GM19438 (cell line): Measurements from ENCODE around the gene GNAI2.
"Not testable (repeated sequence)": the region's sequence is repeated elsewhere in the genome, so short reads cannot be mapped to it uniquely, and the experiment has no call there.

Experiments used
- ATAC-seq: cut with Tn5 transposase; IDR thresholded peaks from one replicate; pipeline ENCODE4 v1.9.1; 2021; ENCODE audit warnings: low read depth; ENCODE audit not compliant: unreplicated experiment

The GNAI2 gene

DNA sequence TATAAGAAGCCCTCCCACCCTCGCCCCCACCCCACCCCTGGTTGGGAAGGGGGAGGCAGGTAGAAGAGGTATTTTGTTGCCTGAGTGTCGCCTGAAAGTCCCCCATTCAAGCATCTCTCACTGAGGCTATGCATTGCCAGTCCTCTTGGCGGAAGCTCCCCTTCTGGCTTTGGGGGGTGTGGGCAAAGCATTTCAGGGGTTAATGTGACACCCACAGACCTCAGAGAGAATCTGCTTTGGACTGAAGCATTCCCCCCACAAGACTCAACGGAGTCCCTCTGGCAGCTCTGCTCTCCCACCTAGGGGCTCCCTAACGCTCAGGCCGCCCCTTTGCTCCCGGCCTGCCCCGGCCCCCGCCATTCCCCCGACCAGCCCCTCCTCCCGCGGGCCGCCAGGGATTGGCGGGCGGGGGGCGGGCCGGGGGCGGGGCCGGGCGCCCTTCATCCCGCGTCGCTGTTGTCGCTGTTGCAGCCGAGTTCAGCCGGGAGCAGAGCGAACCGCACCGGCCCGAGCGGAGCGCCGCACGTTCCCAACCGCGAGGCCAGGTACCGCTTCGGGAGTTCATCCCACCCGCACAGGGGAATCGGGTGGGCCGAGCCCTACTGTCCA, 31.1 kb upstream of the GNAI2 start, which contains the start of gene SLC38A3:
Gene SLC38A3, plus strand, starts transcription at position 468 of the 609 bp plus-strand sequence. CDS start 8,929 bp downstream, outside the sequence.
- no peak for ATAC-seq

- ATAC-seq: no peak
Observed at GRCh38 chr3:50205413-50206276, 30.4 kb upstream of the GNAI2 start.

DNA sequence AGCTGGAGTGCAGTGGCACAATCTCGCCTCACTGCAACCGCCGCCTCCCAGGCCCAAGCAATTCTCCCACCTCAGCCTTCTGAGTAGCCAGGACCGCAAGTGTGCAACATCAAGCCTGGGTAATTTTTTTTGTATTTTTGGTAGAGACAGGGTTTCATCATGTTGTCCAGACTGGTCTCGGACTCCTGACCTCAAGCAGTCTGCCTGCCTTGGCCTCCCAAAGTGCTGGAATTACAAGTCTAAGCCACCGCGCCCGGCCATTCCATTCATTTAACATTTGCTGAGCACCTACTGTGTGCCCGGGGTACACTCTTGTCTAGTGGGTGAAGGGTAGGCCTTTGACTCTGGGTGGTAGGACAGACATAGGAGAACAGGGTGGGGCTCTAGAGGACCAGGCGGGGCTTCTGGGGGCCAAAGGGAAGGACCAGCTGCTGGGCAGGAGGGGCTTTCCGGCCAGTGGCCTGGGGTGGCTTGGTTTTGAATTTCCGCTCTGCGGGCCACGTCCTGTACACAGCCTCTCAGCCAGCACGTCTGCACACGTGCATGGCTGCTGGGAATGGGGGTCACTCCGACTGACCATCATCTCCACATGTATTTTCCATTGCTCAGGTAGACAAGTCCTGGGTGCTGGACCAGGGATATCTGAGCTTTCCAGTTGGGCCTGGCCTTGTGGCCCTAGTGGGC, 28.5 kb upstream of the GNAI2 start:
- no peak for ATAC-seq

DNA sequence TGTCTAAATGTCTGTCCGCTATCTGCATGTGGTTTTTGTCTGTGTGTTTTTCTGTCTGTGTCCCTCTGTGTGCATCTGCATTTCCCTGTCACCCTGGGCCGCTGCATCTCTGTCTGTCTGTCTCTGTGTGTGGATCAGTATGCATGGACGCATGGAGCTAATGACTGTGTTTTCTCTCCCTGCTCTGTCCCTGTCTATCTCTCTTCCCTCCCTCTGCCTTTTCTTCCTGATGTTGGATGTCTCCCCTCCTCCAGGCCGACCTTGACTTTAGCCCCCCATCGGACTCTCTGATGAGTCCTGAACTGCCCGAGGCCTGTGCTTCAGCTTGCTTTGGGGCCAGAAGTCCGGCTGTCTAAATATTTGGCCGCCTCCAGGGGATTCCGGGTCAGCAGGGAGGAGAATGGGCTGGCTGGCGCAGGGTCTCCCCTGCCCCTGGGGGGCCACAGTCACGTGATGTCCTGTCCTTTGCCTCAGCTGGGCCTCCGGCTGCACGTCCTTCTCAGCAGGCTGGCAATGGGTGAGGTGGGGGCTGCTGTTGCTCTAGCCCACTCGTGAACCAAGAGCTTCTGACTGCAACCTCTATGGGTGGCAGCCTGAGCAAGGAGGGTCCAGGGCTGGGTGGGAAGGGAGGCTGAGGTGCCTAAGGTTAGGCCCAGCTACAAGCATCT, 27.2 kb upstream of the GNAI2 start:
- no peak for ATAC-seq

- no peak for ATAC-seq
Observed at GRCh38 chr3:50210176-50210509, 25.9 kb upstream of the GNAI2 start.

DNA sequence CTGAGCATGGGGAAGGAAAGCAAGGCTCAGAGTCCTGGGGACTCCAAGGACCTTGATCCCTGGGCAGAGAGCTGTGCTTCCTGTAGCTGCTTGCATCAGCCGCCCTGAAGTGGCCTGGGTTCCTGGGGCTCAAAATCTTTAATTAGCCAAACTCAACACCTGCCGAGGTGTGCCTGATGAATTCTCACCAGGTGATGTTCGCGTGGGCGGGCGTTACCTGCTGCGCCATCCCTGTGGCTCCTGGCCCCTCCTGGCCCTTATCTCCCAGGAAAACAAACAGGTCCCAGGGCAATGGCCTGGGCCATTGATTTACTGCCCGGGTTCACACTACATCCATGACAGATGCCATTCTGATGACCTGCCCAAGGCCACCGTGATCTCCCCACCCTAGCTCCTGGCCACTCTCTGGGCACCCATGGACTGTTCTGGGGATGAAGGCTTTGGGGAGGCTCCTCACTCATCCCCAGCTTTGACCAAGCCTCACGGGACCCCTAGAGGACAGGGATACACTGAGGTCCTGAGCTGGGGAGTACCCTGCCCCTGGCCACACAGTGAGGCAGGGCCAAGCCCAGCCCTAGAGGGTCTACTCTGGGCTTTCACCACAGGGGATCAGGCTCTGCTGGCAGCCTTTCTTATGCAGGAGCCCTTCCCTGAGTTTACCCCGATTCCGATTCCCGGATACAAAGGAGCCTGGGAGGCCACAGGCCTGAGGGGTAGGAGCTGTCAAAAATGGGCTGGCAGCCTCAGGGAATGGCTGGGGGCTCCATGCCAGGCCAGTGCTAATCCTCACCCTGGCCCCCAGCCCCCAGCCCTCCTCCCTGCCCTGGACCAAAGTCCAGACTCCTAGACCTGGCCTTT, 25.3 kb upstream of the GNAI2 start:
- no peak for ATAC-seq

DNA sequence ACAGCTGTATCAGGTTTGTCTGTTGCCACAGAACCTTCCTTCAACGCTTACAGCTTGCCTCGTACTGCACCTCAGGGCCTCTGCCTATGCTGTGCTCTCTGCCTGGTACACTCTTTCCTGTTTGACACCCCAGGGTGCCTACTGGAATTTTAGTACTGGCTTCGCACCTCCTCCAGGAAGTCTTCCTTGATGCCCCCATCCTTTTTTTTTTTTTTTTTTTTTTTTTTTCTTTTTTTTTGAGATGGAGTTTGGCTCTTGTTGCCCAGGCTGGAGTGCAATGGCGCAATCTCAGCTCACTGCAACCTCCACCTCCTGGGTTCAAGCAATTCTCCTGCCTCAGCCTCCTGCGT, 24.7 kb upstream of the GNAI2 start:
- ATAC-seq: not testable (repeated sequence)

DNA sequence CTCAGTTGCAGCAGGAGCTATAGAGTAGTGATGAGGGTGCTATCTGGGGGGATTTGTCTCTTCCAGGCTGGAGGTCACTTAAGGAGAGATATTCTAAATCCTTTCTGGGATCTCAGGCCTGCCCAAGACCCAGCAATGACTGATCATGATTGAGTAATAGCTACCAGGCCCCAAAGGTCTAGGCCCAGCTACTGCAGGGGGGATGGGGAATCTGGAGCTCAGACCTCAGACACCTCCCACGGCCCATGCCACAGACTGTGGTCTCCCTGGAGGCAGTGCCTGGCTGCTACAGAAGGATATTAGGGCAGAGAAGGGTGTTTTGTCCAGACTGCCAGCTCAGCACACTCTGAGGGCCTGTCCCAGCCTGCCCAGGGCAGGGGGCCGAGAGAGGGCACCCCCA, 24.1 kb upstream of the GNAI2 start:
- no peak for ATAC-seq

DNA sequence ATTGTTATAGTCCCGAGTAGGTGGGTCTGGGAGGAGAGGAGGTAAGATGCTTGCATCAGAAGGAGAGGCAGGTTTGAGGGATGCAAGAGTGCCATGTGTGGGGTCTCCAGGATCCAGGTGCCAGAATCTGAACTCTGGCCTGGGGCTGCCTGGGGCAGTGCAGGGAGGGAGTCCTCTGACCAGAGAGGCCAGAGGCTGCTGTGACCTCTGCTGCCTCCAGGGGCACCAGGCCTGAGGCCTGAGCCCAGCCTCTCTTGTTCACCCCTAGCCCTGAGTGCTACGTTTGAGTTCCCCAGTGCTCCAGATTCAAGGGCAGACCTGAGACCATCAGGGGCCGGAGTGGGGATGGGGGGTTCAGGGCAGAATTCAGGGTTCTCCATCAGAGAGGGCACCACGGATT, 23.5 kb upstream of the GNAI2 start:
- no peak for ATAC-seq

- ATAC-seq: no peak
Observed at GRCh38 chr3:50212971-50213370, 23.0 kb upstream of the GNAI2 start.

GRCh38 chr3:50213373-50213772, 22.6 kb upstream of the GNAI2 start:
- no peak for ATAC-seq

DNA sequence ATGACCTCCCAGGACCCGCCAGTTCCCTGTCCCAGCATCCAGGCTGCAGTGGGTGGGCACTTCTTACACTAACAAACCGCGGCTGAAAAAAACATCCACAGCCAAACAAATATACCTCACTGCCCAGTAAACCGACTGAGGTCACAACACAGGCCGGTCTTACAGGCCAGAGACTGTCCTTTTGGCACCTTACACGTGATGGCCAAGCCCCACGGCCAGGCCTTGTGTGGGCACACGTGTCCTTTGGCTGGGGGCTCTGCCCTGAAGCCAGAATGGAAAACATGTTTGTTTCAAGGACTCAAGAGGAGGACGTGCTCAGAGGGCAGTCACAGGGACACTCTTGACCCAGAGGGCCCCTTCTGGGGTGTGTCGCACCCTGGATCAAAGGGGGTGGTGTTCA, 21.2 kb upstream of the GNAI2 start:
- ATAC-seq: no peak

DNA sequence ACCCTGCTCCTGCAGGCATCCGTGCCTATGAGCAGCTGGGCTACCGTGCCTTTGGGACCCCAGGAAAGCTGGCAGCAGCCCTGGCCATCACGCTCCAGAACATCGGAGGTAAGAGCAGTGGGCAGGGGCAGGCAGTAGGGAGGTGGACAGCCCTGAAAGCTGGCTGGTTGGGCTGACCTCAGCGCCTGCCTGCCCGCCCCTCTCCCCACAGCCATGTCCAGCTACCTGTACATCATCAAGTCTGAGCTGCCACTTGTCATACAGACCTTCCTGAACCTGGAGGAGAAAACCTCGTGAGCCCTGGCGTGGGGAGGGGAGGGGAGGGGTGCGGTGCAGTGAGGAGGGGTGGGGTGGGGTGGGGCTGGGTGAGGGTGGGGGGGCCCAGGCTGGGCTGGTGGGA, 20.5 kb upstream of the GNAI2 start:
- ATAC-seq: no peak

GRCh38 chr3:50217681-50218080, 18.3 kb upstream of the GNAI2 start:
- ATAC-seq: no peak

DNA sequence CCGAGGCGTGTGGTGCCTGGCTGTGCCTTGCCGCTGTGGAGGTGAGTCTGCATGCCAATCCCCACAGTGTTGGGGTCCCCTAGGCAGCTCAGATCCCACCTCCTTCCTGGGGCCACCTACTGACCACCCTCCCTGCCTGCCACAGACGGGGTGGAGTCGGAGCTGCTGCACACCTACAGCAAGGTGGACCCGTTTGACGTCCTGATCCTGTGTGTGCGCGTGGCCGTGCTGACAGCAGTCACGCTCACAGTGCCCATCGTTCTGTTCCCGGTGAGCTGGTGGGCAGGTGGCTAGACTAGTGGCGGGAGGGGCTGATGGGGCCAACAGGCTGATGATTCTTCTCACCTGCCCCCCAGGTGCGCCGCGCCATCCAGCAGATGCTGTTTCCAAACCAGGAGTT, 17.6 kb upstream of the GNAI2 start:
- no peak for ATAC-seq

DNA sequence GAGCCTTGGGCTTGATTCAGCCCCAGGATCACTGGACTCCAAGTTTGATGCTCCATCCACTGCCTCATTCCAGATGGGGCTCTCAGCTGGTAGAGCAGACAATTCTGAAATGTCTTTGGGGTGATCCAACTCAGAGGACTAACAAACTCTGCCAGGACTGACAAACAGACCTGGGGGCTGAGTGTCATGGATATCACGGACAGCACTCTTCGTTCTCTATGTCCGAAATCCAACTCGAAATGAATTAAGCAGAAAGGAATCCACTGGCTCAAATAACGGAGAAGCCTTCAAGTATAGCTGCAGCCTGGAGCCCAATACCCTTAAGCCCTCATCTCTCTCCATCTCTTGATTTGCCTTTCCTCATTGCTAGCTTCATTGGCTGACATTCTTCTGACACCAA, 16.7 kb upstream of the GNAI2 start:
- ATAC-seq: no peak

GRCh38 chr3:50220109-50220508, 15.9 kb upstream of the GNAI2 start:
- ATAC-seq: no peak

GRCh38 chr3:50221051-50221410, 15.0 kb upstream of the GNAI2 start:
- no peak for ATAC-seq

DNA sequence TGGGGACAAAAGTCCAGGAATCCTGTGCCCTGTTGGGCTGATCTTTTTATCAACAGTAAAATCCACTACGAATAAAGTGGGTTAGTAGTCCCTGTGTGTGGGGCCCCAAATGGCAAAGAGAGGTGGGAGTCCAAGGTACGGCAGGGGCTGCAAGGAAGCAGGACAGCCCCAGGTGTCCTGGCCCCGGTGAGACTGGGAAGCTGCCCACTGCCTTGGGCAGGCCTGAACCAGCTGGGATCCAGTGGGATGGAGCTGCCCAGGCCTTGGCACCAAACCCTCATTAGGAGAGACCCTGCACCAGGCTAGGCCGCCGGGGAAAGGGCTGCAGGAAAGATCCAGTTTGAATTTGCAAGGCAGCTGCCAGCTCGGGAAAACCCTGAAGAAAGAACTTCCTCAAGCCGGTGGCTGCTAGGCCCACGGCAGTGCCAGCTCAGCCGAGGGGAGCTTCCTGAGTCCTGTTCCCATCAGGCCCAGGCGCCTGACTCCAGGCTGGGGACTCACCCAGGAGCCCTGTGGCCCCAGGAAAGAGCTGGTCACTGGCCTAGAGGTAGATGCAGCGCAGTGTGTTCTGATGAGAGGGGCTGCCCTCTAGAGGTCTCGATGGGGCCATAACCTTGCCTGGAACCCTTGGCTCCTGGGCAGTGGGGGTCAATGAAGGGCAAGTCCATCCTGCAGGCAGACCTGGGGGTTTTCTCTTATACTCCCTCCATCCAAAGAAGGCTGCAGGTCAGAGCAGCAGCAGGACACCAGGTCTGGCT, 14.4 kb upstream of the GNAI2 start:
- no peak for ATAC-seq

DNA sequence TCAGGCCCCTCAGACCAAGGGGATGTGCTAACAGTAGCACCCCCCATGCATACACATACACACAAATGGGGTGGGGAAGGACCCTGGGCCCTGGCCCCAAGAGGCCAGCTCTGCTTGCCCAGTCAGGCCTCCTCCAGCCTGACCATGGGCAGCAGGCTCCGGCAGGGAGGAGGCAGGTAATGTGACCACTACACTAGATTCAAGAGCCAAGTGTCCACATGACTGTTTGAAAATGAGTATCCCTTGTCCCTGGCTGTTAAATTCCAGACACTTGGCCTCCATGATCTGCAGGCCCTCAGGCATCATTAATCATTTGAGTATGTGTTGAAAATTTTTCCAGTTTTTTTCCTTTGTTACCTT, 13.9 kb upstream of the GNAI2 start:
- ATAC-seq: no peak
